Activated CD8-positive, alpha-beta memory T cell treated with anti-CD3 and anti-CD28 coated beads, Interleukin-2, amount 10 ng/mL, durations not matched to agents 7 days and 5 days (primary cell): ENCODE results near the gene SULT6B1. TPM values are rescaled to one million over a fixed set of nuclear protein-coding genes. Genes with fewer than 3 reads are reported as not detected.
"Not testable (repeated sequence)": the region's sequence is repeated elsewhere in the genome, so short reads cannot be mapped to it uniquely, and the experiment has no call there.

Source experiments
- ATAC-seq: fragments of 150-1000 bp; cut with Tn5 transposase; one replicate; pipeline ENCODE4 v1.10.0; 2021; ENCODE audit warnings: moderate library complexity
- CTCF ChIA-PET: fragments of 350-600 bp; sonication (Branson Sonifier 250); formaldehyde crosslinking; loops from one replicate; lab custom pipeline; 2021; ENCODE audit warnings: antibody characterized with exemption; lab: Charles Lee
- DNase-seq: peaks from one replicate; pipeline ENCODE4 v3.0.0-alpha.2; 2020
- H3K27ac Mint-ChIP-seq: one replicate; pipeline ENCODE4 v1.8.0; 2021; ENCODE audit warnings: mild to moderate bottlenecking, mixed read lengths
- H3K27me3 Mint-ChIP-seq: one replicate; pipeline ENCODE4 v1.8.0; 2021; ENCODE audit warnings: mixed read lengths
- H3K36me3 Mint-ChIP-seq: one replicate; pipeline ENCODE4 v1.8.0; 2021; ENCODE audit warnings: mild to moderate bottlenecking, mixed read lengths
- H3K4me1 Mint-ChIP-seq: one replicate; pipeline ENCODE4 v1.8.0; 2021; ENCODE audit warnings: mixed read lengths
- H3K4me3 Mint-ChIP-seq: one replicate; pipeline ENCODE4 v1.8.0; 2021; ENCODE audit warnings: mild to moderate bottlenecking, moderate library complexity, mixed read lengths
- H3K9me3 Mint-ChIP-seq: one replicate; pipeline ENCODE4 v1.8.0; 2022; ENCODE audit warnings: low read depth, mixed read lengths
- total RNA-seq, 2 experiments: library from RNA; stranded (reverse); gene quantifications; one replicate each; pipeline ENCODE4 v1.2.3, GENCODE V29; 2021

SULT6B1 gene
- total RNA-seq, 2 experiments from 2014 or later: not detected

- H3K27ac Mint-ChIP-seq, DNase-seq, H3K4me3 Mint-ChIP-seq, CTCF ChIA-PET, H3K27me3 Mint-ChIP-seq, ATAC-seq: not testable (repeated sequence)
- Mint-ChIP-seq H3K9me3 (peaks cover 22% of the 10 kb centered on the region), H3K4me1 (peaks cover 28% of the 10 kb centered on the region), H3K36me3 (peaks cover 90% of the 10 kb centered on the region)
Measured at GRCh38 chr2:37206760-37207159, 18.3 kb upstream of the SULT6B1 start.

- no peak for ATAC-seq
- Mint-ChIP-seq H3K36me3 (peaks cover 87% of the 10 kb centered on the region), H3K4me1 (peaks cover 33% of the 10 kb centered on the region), H3K9me3 (peaks cover 22% of the 10 kb centered on the region), H3K27me3 (no peaks in the 10 kb centered on the region), H3K27ac (no peak overlapping the region), H3K4me3 (no peak overlapping the region)
- DNase-seq: no peak
- CTCF ChIA-PET: no interaction called here
Measured at GRCh38 chr2:37205689-37206341, 17.3 kb upstream of the SULT6B1 start.

- DNase-seq, H3K27ac Mint-ChIP-seq, H3K27me3 Mint-ChIP-seq, H3K4me3 Mint-ChIP-seq, ATAC-seq, CTCF ChIA-PET: not testable (repeated sequence)
- Mint-ChIP-seq H3K36me3 (peaks cover 87% of the 10 kb centered on the region), H3K4me1 (peaks cover 36% of the 10 kb centered on the region), H3K9me3 (peaks cover 22% of the 10 kb centered on the region)
Measured at GRCh38 chr2:37205071-37205661, 16.7 kb upstream of the SULT6B1 start.

- DNase-seq: no peak
- peaks cover 47% of the 10 kb centered on the region for H3K4me1 Mint-ChIP-seq
- CTCF ChIA-PET: interaction anchor here (1.2 kb wide), 1 partner anchor 15 kb away, joined by 4 read pairs; no protein-coding TSS in a partner anchor
- H3K27ac Mint-ChIP-seq: no peak overlapping the region
- H3K4me3 Mint-ChIP-seq: no peak overlapping the region
- ATAC-seq: no peak
- no peaks in the 10 kb centered on the region for H3K27me3 Mint-ChIP-seq
- peaks cover 17% of the 10 kb centered on the region for H3K9me3 Mint-ChIP-seq
- H3K36me3 Mint-ChIP-seq: peaks cover 76% of the 10 kb centered on the region
Measured at GRCh38 chr2:37203708-37204107, 15.2 kb upstream of the SULT6B1 start.

- peaks cover 5% of the 10 kb centered on the region for H3K9me3 Mint-ChIP-seq
- H3K27ac Mint-ChIP-seq: peak overlapping the region; percentile 87
- peak; percentile 88 for DNase-seq
- no peaks in the 10 kb centered on the region for H3K27me3 Mint-ChIP-seq
- H3K4me1 Mint-ChIP-seq: peaks cover 47% of the 10 kb centered on the region
- CTCF ChIA-PET: interaction anchor here (0.6 to 1.7 kb wide), 4 partner anchors 30 to 99 kb away, joined by 3 to 7 read pairs (median 3); partner anchors contain the start of gene EIF2AK2
- peak; percentile 95 for ATAC-seq
- H3K4me3 Mint-ChIP-seq: no peak overlapping the region
- H3K36me3 Mint-ChIP-seq: peaks cover 57% of the 10 kb centered on the region
Measured at GRCh38 chr2:37201766-37202165, 13.3 kb upstream of the SULT6B1 start.

GRCh38 chr2:37201208-37201607, 12.7 kb upstream of the SULT6B1 start:
- no peak for DNase-seq
- CTCF ChIA-PET: interaction anchor here (0.6 to 1.7 kb wide), 5 partner anchors 11 to 100 kb away, joined by 3 to 7 read pairs (median 3); partner anchors contain the start of gene EIF2AK2
- H3K4me1 Mint-ChIP-seq: peaks cover 45% of the 10 kb centered on the region
- no peaks in the 10 kb centered on the region for H3K27me3 Mint-ChIP-seq
- peak overlapping the region; percentile 69 for H3K27ac Mint-ChIP-seq
- H3K9me3 Mint-ChIP-seq: peaks cover 3% of the 10 kb centered on the region
- ATAC-seq: no peak
- no peak overlapping the region for H3K4me3 Mint-ChIP-seq
- peaks cover 54% of the 10 kb centered on the region for H3K36me3 Mint-ChIP-seq

GRCh38 chr2:37198681-37199065, 10.2 kb upstream of the SULT6B1 start:
- peaks cover 30% of the 10 kb centered on the region for H3K36me3 Mint-ChIP-seq
- H3K4me3 Mint-ChIP-seq: no peak overlapping the region
- DNase-seq: no peak
- CTCF ChIA-PET: interaction anchor here (0.5 to 1.5 kb wide), 5 partner anchors 12 to 72 kb away, joined by 3 to 4 read pairs (median 3); no protein-coding TSS in a partner anchor
- no peaks in the 10 kb centered on the region for H3K27me3 Mint-ChIP-seq
- H3K9me3 Mint-ChIP-seq: no peaks in the 10 kb centered on the region
- ATAC-seq: no peak
- no peak overlapping the region for H3K27ac Mint-ChIP-seq
- H3K4me1 Mint-ChIP-seq: peaks cover 45% of the 10 kb centered on the region

GRCh38 chr2:37196320-37197195, 8.1 kb upstream of the SULT6B1 start, which contains the start of gene CEBPZOS:
Gene CEBPZOS (plus strand): TSS chr2:37196496. CDS start chr2:37199705, 3,209 bp downstream.
- H3K36me3 Mint-ChIP-seq: peaks cover 15% of the 10 kb centered on the region
- peak; percentile 92 for DNase-seq
- peak; percentile 92 for ATAC-seq
- H3K9me3 Mint-ChIP-seq: no peaks in the 10 kb centered on the region
- no peaks in the 10 kb centered on the region for H3K27me3 Mint-ChIP-seq
- CTCF ChIA-PET: interaction anchor here (1.3 kb wide), 1 partner anchor 40 kb away, joined by 4 read pairs; the partner anchor contains the start of gene EIF2AK2
- H3K4me1 Mint-ChIP-seq: peaks cover 33% of the 10 kb centered on the region
- H3K27ac Mint-ChIP-seq: peak within 1 kb of the TSS; percentile 99
- H3K4me3 Mint-ChIP-seq: peak within 1 kb of the TSS; percentile 97

GRCh38 chr2:37195862-37196319, 7.4 kb upstream of the SULT6B1 start:
- ATAC-seq: not testable (repeated sequence)

GRCh38 chr2:37192551-37192950, 4.1 kb upstream of the SULT6B1 start:
- CTCF ChIA-PET: interaction anchor here (0.7 kb wide), 1 partner anchor 25 kb away, joined by 3 read pairs; no protein-coding TSS in a partner anchor
- H3K4me1 Mint-ChIP-seq: peaks cover 21% of the 10 kb centered on the region
- DNase-seq: no peak
- H3K27ac Mint-ChIP-seq: no peak overlapping the region
- peaks cover 4% of the 10 kb centered on the region for H3K36me3 Mint-ChIP-seq
- no peak overlapping the region for H3K4me3 Mint-ChIP-seq
- no peak for ATAC-seq
- no peaks in the 10 kb centered on the region for H3K9me3 Mint-ChIP-seq
- peaks cover 4% of the 10 kb centered on the region for H3K27me3 Mint-ChIP-seq

More at GRCh38 chr2:37195862-37196319, 7.4 kb upstream of the SULT6B1 start:
- CTCF ChIA-PET: interaction anchor here (1.3 kb wide), 1 partner anchor 39 kb away, joined by 4 read pairs; the partner anchor contains the start of gene EIF2AK2
- H3K27me3 Mint-ChIP-seq, DNase-seq, H3K9me3 Mint-ChIP-seq: not testable (repeated sequence)
- Mint-ChIP-seq H3K36me3 (peaks cover 13% of the 10 kb centered on the region), H3K4me1 (peaks cover 30% of the 10 kb centered on the region), H3K4me3 (peak overlapping the region; percentile 97), H3K27ac (peak overlapping the region; percentile 99)

- no peak for DNase-seq
- no peak overlapping the region for H3K4me3 Mint-ChIP-seq
- peaks cover 8% of the 10 kb centered on the region for H3K27me3 Mint-ChIP-seq
- H3K27ac Mint-ChIP-seq: no peak overlapping the region
- CTCF ChIA-PET: interaction anchor here (0.7 kb wide), 1 partner anchor 25 kb away, joined by 3 read pairs; no protein-coding TSS in a partner anchor
- no peaks in the 10 kb centered on the region for H3K9me3 Mint-ChIP-seq
- H3K4me1 Mint-ChIP-seq: peaks cover 15% of the 10 kb centered on the region
- no peak for ATAC-seq
- H3K36me3 Mint-ChIP-seq: peaks cover 4% of the 10 kb centered on the region
Measured at GRCh38 chr2:37191747-37192146, 3.3 kb upstream of the SULT6B1 start.

- ATAC-seq: no peak
- H3K4me1 Mint-ChIP-seq: peaks cover 14% of the 10 kb centered on the region
- no peak overlapping the region for H3K27ac Mint-ChIP-seq
- peaks cover 12% of the 10 kb centered on the region for H3K27me3 Mint-ChIP-seq
- no peaks in the 10 kb centered on the region for H3K9me3 Mint-ChIP-seq
- CTCF ChIA-PET: interaction anchor here (0.7 kb wide), 1 partner anchor 825 kb away, joined by 3 read pairs; no protein-coding TSS in a partner anchor
- no peak overlapping the region for H3K4me3 Mint-ChIP-seq
- DNase-seq: no peak
- peaks cover 2% of the 10 kb centered on the region for H3K36me3 Mint-ChIP-seq
Measured at GRCh38 chr2:37191253-37191652, 2.8 kb upstream of the SULT6B1 start.
